ENCODE results near the gene FAM24B.

FAM24B gene

DNA sequence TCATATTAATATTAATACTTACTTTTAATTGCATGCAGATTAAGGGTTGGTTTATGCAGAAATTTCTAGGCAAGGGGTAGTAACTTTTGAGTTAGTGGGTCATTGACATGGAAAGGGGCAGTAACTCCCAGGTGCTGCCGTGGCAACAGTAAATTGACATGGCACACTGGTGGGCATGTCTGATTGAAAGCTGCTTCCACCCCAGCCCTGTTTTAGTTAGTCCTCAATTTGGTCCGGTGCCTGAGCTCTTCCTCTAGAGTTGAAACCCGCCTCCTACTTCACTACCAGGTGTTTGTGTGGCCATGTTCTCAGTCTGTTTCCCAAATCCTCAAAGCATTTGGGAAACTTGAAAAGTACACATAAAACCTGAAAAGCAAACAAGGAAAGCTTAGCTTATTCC, 52.1 kb downstream of the FAM24B start:
- DNase-seq (ENCODE audit: low read depth), result no peak
- H3K4me3 ChIP-seq (ENCODE audit: low read depth, low read length), result no peak overlapping the region
- TF ChIP-seq MYC (IDR thresholded peaks at IDR 0.05; ENCODE audit: low read depth, low read length) (no peak), POLR2A (IDR thresholded peaks at IDR 0.05; ENCODE audit: extremely low read depth, insufficient read length) (no peak)
- TF ChIP-seq, protein P1, sequence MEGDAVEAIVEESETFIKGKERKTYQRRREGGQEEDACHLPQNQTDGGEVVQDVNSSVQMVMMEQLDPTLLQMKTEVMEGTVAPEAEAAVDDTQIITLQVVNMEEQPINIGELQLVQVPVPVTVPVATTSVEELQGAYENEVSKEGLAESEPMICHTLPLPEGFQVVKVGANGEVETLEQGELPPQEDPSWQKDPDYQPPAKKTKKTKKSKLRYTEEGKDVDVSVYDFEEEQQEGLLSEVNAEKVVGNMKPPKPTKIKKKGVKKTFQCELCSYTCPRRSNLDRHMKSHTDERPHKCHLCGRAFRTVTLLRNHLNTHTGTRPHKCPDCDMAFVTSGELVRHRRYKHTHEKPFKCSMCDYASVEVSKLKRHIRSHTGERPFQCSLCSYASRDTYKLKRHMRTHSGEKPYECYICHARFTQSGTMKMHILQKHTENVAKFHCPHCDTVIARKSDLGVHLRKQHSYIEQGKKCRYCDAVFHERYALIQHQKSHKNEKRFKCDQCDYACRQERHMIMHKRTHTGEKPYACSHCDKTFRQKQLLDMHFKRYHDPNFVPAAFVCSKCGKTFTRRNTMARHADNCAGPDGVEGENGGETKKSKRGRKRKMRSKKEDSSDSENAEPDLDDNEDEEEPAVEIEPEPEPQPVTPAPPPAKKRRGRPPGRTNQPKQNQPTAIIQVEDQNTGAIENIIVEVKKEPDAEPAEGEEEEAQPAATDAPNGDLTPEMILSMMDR (IDR thresholded peaks at IDR 0.05; ENCODE audit: low read depth, low read length), result no peak
- TF ChIP-seq, protein P2, sequence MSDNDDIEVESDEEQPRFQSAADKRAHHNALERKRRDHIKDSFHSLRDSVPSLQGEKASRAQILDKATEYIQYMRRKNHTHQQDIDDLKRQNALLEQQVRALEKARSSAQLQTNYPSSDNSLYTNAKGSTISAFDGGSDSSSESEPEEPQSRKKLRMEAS (IDR thresholded peaks at IDR 0.05; ENCODE audit: low read depth, low read length), result no peak

DNA sequence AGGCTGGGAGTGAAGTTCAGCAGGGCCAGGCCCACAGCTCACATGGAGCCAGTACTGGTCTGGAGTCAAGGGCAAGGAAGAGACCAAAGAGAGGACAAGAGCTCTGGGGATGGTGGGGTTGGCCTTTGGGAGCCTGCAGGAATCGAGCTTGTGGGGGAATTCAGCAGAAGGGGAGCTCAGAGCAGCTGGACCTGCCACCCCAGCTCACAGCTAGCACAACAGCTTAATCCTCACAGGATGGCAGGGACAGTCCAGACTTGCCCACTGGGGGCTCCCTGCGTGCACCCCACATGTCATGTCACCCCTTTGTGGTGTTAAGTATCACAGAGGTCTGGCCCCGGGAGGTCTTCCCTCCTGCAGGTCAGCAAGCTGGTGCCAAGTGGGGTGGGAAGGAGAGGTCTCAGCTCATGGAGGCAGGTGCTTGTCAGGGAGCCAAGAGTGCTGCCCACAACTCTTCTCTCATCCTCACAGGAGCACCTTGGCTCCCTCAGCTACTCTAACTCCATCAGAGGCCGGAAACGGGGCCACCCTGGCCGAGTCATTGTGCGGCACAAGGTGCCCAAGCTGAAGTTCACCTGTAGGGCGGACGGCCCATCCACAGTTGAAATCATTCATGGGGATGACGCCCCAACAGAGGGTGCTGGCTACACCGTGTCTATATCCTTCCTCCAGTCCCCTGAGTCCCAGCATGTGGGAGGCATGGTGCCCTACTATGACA, 56.2 kb downstream of the FAM24B start:
- H3K4me3 ChIP-seq (ENCODE audit: low read depth, low read length), result no peak overlapping the region
- TF ChIP-seq, protein P2 (IDR thresholded peaks at IDR 0.05; ENCODE audit: low read depth, low read length), result no peak
- TF ChIP-seq MYC (IDR thresholded peaks at IDR 0.05; ENCODE audit: low read depth, low read length) (no peak), POLR2A (IDR thresholded peaks at IDR 0.05; ENCODE audit: extremely low read depth, insufficient read length) (no peak)
- TF ChIP-seq, protein P1 (IDR thresholded peaks at IDR 0.05; ENCODE audit: low read depth, low read length), result no peak
- DNase-seq (ENCODE audit: low read depth), result no peak

DNA sequence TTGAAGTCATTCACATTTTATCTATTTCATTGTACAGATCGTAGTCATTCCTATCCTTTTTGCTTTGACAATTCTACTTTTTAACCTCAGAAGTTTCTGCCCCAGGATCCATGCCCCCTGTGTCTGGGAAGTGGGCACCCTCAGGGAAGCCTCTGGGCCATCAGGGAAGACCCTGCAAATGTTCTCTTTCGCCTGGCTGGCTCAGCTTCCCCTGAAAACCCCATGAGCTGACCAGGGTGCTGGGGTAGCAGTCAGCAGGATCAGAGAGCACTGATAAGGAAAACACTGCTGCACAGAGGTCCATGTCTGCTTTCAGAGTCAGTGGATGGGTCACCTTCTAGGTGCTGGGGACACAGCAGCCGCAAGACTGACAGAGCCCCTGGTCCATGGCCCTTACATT, 57.6 kb downstream of the FAM24B start:
- H3K4me3 ChIP-seq (ENCODE audit: low read depth, low read length), result no peak overlapping the region
- TF ChIP-seq POLR2A (IDR thresholded peaks at IDR 0.05; ENCODE audit: extremely low read depth, insufficient read length) (no peak), MYC (IDR thresholded peaks at IDR 0.05; ENCODE audit: low read depth, low read length) (no peak)
- TF ChIP-seq, protein P2 (IDR thresholded peaks at IDR 0.05; ENCODE audit: low read depth, low read length), result no peak
- TF ChIP-seq, protein P1 (IDR thresholded peaks at IDR 0.05; ENCODE audit: low read depth, low read length), result no peak
- DNase-seq (ENCODE audit: low read depth), result no peak

DNA sequence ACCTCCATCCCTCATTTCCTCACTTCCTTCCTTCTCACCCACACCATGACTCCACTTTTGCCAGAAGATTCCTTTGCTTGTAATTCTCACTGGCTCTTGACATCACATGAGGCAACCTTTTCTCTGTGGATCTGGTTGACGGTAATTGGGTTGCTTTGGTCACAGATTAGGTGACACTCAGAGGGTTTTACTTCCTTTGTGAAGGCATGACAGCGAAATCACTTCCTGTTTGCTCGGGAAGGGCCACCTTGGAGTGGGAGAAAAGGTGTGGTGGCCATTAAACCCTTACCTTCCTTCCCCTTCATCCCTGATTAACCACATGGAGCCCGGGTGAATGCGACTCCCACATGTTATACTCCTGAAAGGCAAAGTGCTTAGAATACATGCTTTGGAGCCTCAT, 63.9 kb downstream of the FAM24B start:
- no peak overlapping the region for H3K4me3 ChIP-seq (ENCODE audit: low read depth, low read length)
- no peak for DNase-seq (ENCODE audit: low read depth)
- TF ChIP-seq, protein P1 (IDR thresholded peaks at IDR 0.05; ENCODE audit: low read depth, low read length), result no peak
- no peak for TF ChIP-seq POLR2A (IDR thresholded peaks at IDR 0.05; ENCODE audit: extremely low read depth, insufficient read length)
- no peak for TF ChIP-seq MYC (IDR thresholded peaks at IDR 0.05; ENCODE audit: low read depth, low read length)
- TF ChIP-seq, protein P2 (IDR thresholded peaks at IDR 0.05; ENCODE audit: low read depth, low read length), result no peak

DNA sequence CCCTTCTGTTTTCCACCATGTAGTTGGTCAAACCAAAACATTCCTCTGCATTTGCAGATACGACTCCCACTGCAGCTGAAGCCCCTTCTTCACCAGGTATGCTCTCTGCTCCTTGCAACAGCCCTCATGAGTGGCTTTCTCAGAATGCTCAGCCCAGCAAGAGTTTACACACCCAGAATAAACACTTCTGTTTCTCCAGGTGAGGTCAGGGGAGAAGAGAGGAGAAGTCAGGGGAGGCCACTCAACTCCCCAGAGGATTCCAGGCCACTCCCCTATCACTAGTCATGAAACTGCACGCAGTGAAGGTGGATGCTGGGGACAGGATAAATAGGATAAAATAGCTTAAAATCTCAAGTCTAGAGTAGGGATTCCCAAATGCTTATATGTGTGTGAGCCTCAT, 64.9 kb downstream of the FAM24B start:
- DNase-seq (ENCODE audit: low read depth), result no peak
- TF ChIP-seq POLR2A (IDR thresholded peaks at IDR 0.05; ENCODE audit: extremely low read depth, insufficient read length) (no peak), MYC (IDR thresholded peaks at IDR 0.05; ENCODE audit: low read depth, low read length) (no peak)
- TF ChIP-seq, protein P1 (IDR thresholded peaks at IDR 0.05; ENCODE audit: low read depth, low read length), result no peak
- TF ChIP-seq, protein P2 (IDR thresholded peaks at IDR 0.05; ENCODE audit: low read depth, low read length), result no peak
- H3K4me3 ChIP-seq (ENCODE audit: low read depth, low read length), result no peak overlapping the region
